H9 (cell line): ENCODE data around the gene RPS28. TPM values are rescaled to one million over a fixed set of nuclear protein-coding genes. Genes with fewer than 3 reads are reported as not detected.

Experiments
- DNase-seq: peaks from one replicate; pipeline ENCODE4 v3.0.0-alpha.2; 2017
- H2AFZ ChIP-seq: one replicate; pipeline ENCODE4 v1.6.1; 2013; ENCODE audit warnings: mild to moderate bottlenecking, low read length, control low read depth, moderate library complexity
- H2AK5ac ChIP-seq: 2 replicates; pipeline ENCODE4 v1.6.1; 2013; ENCODE audit warnings: low read length, control low read depth, mixed read lengths; ENCODE audit not compliant: insufficient read length
- H2BK120ac ChIP-seq: one replicate; pipeline ENCODE4 v1.6.1; 2013; ENCODE audit warnings: low read depth, mild to moderate bottlenecking, low read length, control low read depth, inconsistent platforms; ENCODE audit not compliant: poor library complexity, severe bottlenecking
- H2BK12ac ChIP-seq: 2 replicates; pipeline ENCODE4 v1.6.1; 2013; ENCODE audit warnings: low read length, control low read depth, mixed read lengths, low read depth; ENCODE audit not compliant: insufficient read length
- H2BK15ac ChIP-seq: 2 replicates; pipeline ENCODE4 v1.6.1; 2013; ENCODE audit warnings: low read depth, low read length, control low read depth
- H2BK20ac ChIP-seq: one replicate; pipeline ENCODE4 v1.6.1; 2013; ENCODE audit warnings: low read depth, mild to moderate bottlenecking, low read length, control low read depth, inconsistent platforms; ENCODE audit not compliant: poor library complexity, severe bottlenecking
- H2BK5ac ChIP-seq: 2 replicates; pipeline ENCODE4 v1.6.1; 2013; ENCODE audit warnings: low read length, control low read depth, mixed read lengths; ENCODE audit not compliant: insufficient read length
- H3K14ac ChIP-seq: 2 replicates; pipeline ENCODE4 v1.6.1; 2013; ENCODE audit warnings: low read length, control low read depth; ENCODE audit not compliant: insufficient read depth
- H3K18ac ChIP-seq: 2 replicates; pipeline ENCODE4 v1.6.1; 2013; ENCODE audit warnings: low read depth, mild to moderate bottlenecking, mixed read lengths, low read length, control low read depth; ENCODE audit not compliant: insufficient read length
- H3K23ac ChIP-seq: 2 replicates; pipeline ENCODE4 v1.6.1; 2013; ENCODE audit warnings: low read length, control low read depth, mixed read lengths, low read depth; ENCODE audit not compliant: insufficient read length
- H3K23me2 ChIP-seq: 2 replicates; pipeline ENCODE4 v1.6.1; 2013; ENCODE audit warnings: low read depth, mild to moderate bottlenecking, mixed read lengths, low read length, control low read depth; ENCODE audit not compliant: insufficient read length, poor library complexity, severe bottlenecking
- H3K27ac ChIP-seq: 2 replicates; pipeline ENCODE4 v1.5.1; 2013; ENCODE audit warnings: low read length, control low read depth, mixed read lengths, low read depth; ENCODE audit not compliant: insufficient read length
- H3K27me3 ChIP-seq: 2 replicates; pipeline ENCODE4 v1.6.1; 2013; ENCODE audit warnings: low read length, control low read depth, inconsistent platforms; ENCODE audit not compliant: insufficient read depth
- H3K4ac ChIP-seq: 2 replicates; pipeline ENCODE4 v1.6.1; 2013; ENCODE audit warnings: low read depth, mild to moderate bottlenecking, control low read depth, inconsistent platforms, low read length, moderate library complexity
- H3K4me1 ChIP-seq: 2 replicates; pipeline ENCODE4 v1.6.1; 2013; ENCODE audit warnings: low read length, control low read depth, inconsistent platforms; ENCODE audit not compliant: insufficient read depth
- H3K4me2 ChIP-seq: 2 replicates; pipeline ENCODE4 v1.6.1; 2013; ENCODE audit warnings: low read length, control low read depth, mixed read lengths; ENCODE audit not compliant: insufficient read length, insufficient read depth
- H3K56ac ChIP-seq: 2 replicates; pipeline ENCODE4 v1.6.1; 2013; ENCODE audit warnings: low read depth, mild to moderate bottlenecking, mixed read lengths, low read length, control low read depth; ENCODE audit not compliant: insufficient read length
- H3K79me1 ChIP-seq: 2 replicates; pipeline ENCODE4 v1.6.1; 2013; ENCODE audit warnings: low read depth, mild to moderate bottlenecking, moderate library complexity, low read length, control low read depth, inconsistent platforms; ENCODE audit not compliant: insufficient read depth, poor library complexity, severe bottlenecking
- H3K79me2 ChIP-seq: 2 replicates; pipeline ENCODE4 v1.6.1; 2013; ENCODE audit warnings: low read length, control low read depth, inconsistent platforms; ENCODE audit not compliant: insufficient read depth
- H3K9ac ChIP-seq: 2 replicates; pipeline ENCODE4 v1.6.1; 2013; ENCODE audit warnings: low read length, control low read depth, mixed read lengths; ENCODE audit not compliant: insufficient read length; ENCODE audit errors: extremely low read depth
- H3K9me3 ChIP-seq: one replicate; pipeline ENCODE4 v1.6.1; 2013; ENCODE audit warnings: low read depth, low read length, inconsistent platforms; ENCODE audit not compliant: control insufficient read depth
- H3T11ph ChIP-seq: one replicate; pipeline ENCODE4 v1.6.1; 2013; ENCODE audit warnings: mild to moderate bottlenecking, low read length, control low read depth, inconsistent platforms
- H4K20me1 ChIP-seq: one replicate; pipeline ENCODE4 v1.6.1; 2013; ENCODE audit not compliant: control insufficient read depth, insufficient read length, insufficient read depth
- H4K5ac ChIP-seq: 2 replicates; pipeline ENCODE4 v1.6.1; 2013; ENCODE audit warnings: low read depth, mild to moderate bottlenecking, mixed read lengths, low read length, control low read depth; ENCODE audit not compliant: insufficient read length
- H4K8ac ChIP-seq: replicated peaks from 2 replicates; pipeline ENCODE4 v1.6.1; 2013; ENCODE audit warnings: low read length, control low read depth, mixed read lengths, low read depth; ENCODE audit not compliant: insufficient read length
- H4K91ac ChIP-seq: 2 replicates; pipeline ENCODE4 v1.6.1; 2013; ENCODE audit warnings: low read depth, mild to moderate bottlenecking, moderate library complexity, mixed read lengths, low read length, control low read depth; ENCODE audit not compliant: insufficient read length
- H3K27ac Mint-ChIP-seq, 3 experiments: 2 replicates in 2 of 3; 3 replicates in 1 of 3; pipeline ENCODE4 v1.8.0; 2020 to 2021; ENCODE audit warnings: mixed read lengths in 3 of 3, mild to moderate bottlenecking in 1 of 3, moderate library complexity in 1 of 3
- H3K27me3 Mint-ChIP-seq: 2 replicates; pipeline ENCODE4 v1.8.0; 2021; ENCODE audit warnings: low read depth, mild to moderate bottlenecking, moderate library complexity, mixed read lengths
- H3K36me3 Mint-ChIP-seq, 3 experiments: 2 replicates in 2 of 3; 3 replicates in 1 of 3; pipeline ENCODE4 v1.8.0; 2020 to 2021; ENCODE audit warnings: low read depth in 3 of 3, mixed read lengths in 3 of 3; ENCODE audit not compliant: insufficient read depth in 1 of 3
- H3K4me1 Mint-ChIP-seq, 2 experiments: 2 replicates each; pipeline ENCODE4 v1.8.0; 2020; ENCODE audit warnings: mixed read lengths in 2 of 2
- H3K4me3 Mint-ChIP-seq, 2 experiments: 2 replicates in 1 of 2; 3 replicates in 1 of 2; pipeline ENCODE4 v1.8.0; 2020 to 2021; ENCODE audit warnings: mild to moderate bottlenecking in 2 of 2, mixed read lengths in 2 of 2, moderate library complexity in 1 of 2
- H3K9me3 Mint-ChIP-seq, 2 experiments: 2 replicates in 1 of 2; 3 replicates in 1 of 2; pipeline ENCODE4 v1.8.0; 2020; ENCODE audit warnings: mild to moderate bottlenecking in 2 of 2, mixed read lengths in 2 of 2, moderate library complexity in 1 of 2
- WGBS: extraction: QIAGEN DNeasy Blood & Tissue Kit; methylation state at CpG from one replicate; pipeline ENCODE4 v1.1.7; 2013; ENCODE audit warnings: missing lambda C conversion rate, low lambda C conversion rate, mixed read lengths; ENCODE audit not compliant: insufficient read length; ENCODE audit errors: extremely low coverage; 5-methylcytosine and 5-hydroxymethylcytosine counted together
- total RNA-seq: library from RNA; stranded (reverse); gene quantifications from 2 replicates; pipeline ENCODE4 v1.2.1, GENCODE V29; 2021
- TF ChIP-seq, protein P1 (sequence below): fragments of 200-600 bp; sonication (generic); conservative IDR thresholded peaks from 3 replicates; pipeline ENCODE4 v1.8.0; 2021; ENCODE audit warnings: antibody characterized with exemption, mild to moderate bottlenecking

Gene RPS28
- total RNA-seq, 1 experiment from 2014 or later = 1,885 TPM

DNA sequence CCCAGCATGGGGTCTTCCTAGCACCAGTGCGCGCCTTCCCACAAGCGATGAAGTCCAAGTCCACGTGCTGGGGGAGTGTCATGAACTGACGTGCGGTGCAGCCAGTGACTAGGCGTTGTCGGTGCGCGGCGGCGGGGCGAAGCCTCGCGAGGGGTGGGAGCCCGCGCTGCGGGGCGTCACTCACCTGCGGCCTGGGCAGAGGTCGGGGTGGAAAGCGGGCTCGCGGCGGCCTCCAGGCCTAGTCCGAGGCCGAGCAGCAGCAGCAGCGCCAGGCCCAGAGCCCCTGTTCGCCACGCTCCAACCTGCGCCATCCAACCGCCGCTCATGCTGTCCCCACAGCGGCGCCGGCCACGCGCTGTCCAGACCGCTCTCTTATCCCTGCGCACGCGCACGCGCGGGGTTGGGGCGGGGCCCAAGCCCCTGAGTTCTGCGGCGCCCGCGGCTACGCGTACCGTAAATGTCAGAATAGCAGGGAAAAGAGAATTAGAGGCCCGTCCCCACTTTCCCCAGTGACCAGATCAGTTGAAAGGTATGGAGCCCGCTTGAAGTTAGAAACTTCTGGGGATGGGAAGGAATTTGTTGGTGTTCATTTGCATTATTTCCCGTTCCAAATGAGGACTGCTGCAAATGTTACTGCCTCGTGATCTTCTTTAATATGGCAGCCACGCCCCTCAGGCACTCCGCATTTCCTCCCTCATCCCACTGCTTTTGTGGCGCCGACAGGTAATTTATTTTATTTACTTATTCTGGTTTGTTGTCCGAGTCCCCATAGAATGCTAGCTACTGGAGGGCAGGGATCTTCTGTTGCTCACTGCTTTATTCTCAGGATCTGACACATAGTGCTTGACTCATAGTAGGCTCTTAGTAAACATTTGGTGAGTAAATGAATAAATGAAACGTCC, 13.1 kb upstream of the RPS28 start, which contains the start of gene CD320:
CD320 (minus strand) TSS at position 394 of the 902 bp plus-strand sequence; CDS start at position 326, 68 bp downstream.
- no CpG with 5 or more reads among the region's 63 CpGs for WGBS
- Histone ChIP-seq H3K27me3 (no peaks in the 10 kb centered on the region), H2BK20ac (no peak within 1 kb of the TSS), H3T11ph (no peak within 1 kb of the TSS), H4K91ac (peak within 1 kb of the TSS; percentile 2), H3K79me1 (no peaks in the 10 kb centered on the region), H4K20me1 (no peaks in the 10 kb centered on the region), H3K23ac (no peak within 1 kb of the TSS), H4K5ac (no peak within 1 kb of the TSS), H2BK5ac (no peak within 1 kb of the TSS), H3K9ac (peak within 1 kb of the TSS; percentile 63), H2AK5ac (no peak within 1 kb of the TSS), H2BK120ac (no peak within 1 kb of the TSS), H4K8ac (no peak within 1 kb of the TSS), H3K4me2 (peak within 1 kb of the TSS; percentile 92), H2BK12ac (no peak within 1 kb of the TSS), H3K18ac (peak within 1 kb of the TSS; percentile 41), H3K14ac (peak within 1 kb of the TSS; percentile 93), H3K4me1 (no peaks in the 10 kb centered on the region), H3K56ac (no peak within 1 kb of the TSS), H3K9me3 (no peaks in the 10 kb centered on the region), H2AFZ (no peak within 1 kb of the TSS), H3K27ac (no peak within 1 kb of the TSS), H3K23me2 (peaks cover 11% of the 10 kb centered on the region), H3K4ac (no peak within 1 kb of the TSS; the same call in 1 of the 2 replicates), H3K79me2 (no peaks in the 10 kb centered on the region; the same call in 1 of the 2 replicates), H2BK15ac (no peak within 1 kb of the TSS)
- peak within 1 kb of the TSS; percentile 63 to 98 (median 94); a peak in 6 of 7 replicates for H3K27ac Mint-ChIP-seq
- H3K9me3 Mint-ChIP-seq = no peaks in the 10 kb centered on the region
- H3K4me3 Mint-ChIP-seq = peak within 1 kb of the TSS; percentile 89 to 99
- peaks cover 28 to 31% (median 28%) of the 10 kb centered on the region in 3 experiments for H3K36me3 Mint-ChIP-seq
- no peaks in the 10 kb centered on the region for H3K27me3 Mint-ChIP-seq
- peaks cover 22 to 30% of the 10 kb centered on the region in 2 experiments for H3K4me1 Mint-ChIP-seq
- peak; percentile 87 for DNase-seq
- TF ChIP-seq, protein P1, sequence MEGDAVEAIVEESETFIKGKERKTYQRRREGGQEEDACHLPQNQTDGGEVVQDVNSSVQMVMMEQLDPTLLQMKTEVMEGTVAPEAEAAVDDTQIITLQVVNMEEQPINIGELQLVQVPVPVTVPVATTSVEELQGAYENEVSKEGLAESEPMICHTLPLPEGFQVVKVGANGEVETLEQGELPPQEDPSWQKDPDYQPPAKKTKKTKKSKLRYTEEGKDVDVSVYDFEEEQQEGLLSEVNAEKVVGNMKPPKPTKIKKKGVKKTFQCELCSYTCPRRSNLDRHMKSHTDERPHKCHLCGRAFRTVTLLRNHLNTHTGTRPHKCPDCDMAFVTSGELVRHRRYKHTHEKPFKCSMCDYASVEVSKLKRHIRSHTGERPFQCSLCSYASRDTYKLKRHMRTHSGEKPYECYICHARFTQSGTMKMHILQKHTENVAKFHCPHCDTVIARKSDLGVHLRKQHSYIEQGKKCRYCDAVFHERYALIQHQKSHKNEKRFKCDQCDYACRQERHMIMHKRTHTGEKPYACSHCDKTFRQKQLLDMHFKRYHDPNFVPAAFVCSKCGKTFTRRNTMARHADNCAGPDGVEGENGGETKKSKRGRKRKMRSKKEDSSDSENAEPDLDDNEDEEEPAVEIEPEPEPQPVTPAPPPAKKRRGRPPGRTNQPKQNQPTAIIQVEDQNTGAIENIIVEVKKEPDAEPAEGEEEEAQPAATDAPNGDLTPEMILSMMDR = no peak
